NCI-H1417 (cell line): Measurements from ENCODE around the gene TSKU.
"Not testable (repeated sequence)": the region's sequence is repeated elsewhere in the genome, so short reads cannot be mapped to it uniquely, and the experiment has no call there.

Experiments
- DNase-seq, 3 experiments: peaks; one replicate each; lab custom pipeline; 2025; lab: John Stamatoyannopoulos, UW

Gene TSKU

DNA sequence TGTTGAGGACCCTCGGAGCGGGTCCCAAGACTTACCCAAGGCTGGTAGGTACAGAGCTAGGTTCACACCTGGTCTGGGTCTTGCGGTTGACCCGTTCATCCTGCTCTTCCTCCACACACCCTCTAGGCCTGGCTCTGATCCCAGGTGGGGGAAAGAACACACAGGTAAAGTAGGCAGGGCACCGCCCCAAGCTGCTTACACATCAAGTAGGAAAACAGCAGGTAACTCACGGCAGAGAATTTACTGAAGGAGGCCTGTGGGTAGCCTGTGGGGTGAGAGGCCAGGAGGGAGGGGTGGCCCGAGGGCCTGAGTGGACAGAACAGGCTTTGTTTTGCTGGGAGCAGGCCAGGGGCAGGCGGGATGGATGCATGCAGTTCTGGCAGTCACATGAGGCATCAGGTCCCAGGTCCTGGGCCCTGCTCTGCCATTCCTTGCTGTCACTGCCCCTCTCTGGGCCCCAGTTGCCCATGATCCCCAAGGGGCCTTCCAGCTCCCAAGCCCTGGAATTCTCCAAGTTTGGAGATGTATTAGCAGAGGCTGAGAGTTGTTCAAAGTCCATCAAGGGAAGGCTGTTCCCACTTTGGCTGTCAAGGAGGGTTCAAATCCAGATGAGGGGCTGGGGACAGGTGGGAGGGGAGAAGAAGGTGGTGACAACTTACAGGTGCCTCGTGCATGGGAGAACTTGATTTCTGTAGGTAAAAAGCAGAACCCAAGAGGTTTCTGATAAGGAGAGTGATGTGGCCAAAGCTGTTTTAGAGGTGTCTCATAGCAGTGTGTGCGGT, 5.7 kb downstream of the TSKU start:
- no peak for DNase-seq

DNA sequence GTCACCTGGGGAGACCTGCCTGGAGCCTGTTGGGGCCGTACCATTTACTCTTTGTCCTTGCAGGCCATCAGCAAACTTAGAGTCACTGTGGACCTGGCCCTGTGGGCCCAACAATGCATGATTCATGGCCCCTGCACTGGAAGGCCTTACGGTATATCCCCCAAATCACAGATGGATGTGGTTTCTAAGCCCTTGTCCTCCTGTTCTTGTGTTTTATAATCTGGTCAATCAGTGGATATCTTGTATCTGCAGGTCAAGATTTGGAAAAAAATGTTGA, 6.2 kb downstream of the TSKU start:
- no peak for DNase-seq

DNA sequence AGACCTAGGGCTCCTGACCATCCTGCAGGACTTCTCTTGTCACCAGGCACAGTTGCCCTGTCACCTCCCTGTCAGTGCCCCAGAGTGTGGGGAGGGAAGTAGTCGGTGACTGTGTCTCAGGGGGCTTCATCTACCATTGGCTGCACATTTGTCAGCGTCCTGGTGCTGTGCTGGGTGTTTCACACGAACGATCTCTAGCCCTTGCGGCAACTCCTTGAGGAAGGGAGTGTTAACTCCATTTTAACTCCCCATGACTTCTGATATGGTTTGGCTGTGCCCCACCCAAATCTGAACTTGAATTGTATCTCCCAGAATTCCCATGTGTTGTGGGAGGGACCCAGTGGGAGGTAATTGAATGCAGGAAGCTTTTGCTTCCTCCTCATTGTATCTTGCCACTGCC, 7.1 kb downstream of the TSKU start:
- no peak for DNase-seq

DNA sequence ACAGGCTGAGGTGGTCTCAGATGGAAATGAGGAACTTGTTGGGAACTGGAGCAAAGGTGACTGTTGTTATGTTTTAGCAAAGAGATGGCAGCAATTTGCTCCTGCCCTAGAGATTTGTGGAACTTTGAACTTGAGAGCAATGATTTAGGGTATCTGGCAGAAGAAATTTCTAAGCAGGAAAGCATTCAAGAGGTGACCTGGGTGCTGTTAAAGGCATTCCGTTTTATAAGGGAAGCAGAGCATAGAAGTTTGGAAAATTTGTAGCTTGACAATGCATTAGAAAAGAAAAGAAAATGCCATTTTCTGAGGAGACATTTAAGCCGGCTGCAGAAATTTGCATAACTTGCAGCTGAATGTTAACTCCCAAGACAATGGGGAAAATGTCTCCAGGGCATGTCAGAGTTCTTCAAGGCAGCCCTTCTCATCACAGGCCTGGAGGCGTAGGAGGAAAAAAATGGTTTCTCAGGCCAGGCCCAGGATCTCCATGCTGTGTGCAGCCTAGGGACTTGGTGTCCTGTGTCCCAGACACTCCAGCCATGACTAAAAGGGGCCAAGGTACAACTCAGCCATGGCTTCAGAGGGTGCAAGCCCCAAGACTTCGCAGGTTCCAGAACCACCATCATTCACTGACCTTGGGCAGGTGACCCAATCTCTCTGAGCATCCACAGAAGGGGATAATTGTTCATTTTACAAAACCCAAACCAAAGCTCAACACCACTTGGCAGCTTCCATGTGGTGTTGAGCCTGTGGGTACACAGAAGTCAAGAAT, 8.0 kb downstream of the TSKU start:
- DNase-seq: not testable (repeated sequence)

DNA sequence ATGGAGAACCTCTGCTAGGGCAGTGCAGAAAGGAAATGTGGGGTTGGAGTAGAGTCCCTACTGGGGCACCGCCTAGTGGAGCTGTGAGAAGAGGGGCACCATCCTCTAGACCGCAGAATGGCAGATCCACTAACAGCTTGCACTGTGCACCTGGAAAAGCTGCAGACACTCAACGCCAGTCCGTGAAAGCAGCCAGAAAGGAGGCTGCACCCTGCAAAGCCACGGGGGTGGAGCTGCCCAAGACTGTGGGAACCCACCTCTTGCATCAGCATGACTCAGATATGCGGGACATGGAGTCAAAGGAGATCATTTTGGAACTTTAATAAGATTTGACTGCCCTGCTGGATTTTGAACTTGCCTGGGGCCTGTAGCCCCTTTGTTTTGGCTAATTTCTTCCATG, 8.7 kb downstream of the TSKU start:
- DNase-seq: no peak

DNA sequence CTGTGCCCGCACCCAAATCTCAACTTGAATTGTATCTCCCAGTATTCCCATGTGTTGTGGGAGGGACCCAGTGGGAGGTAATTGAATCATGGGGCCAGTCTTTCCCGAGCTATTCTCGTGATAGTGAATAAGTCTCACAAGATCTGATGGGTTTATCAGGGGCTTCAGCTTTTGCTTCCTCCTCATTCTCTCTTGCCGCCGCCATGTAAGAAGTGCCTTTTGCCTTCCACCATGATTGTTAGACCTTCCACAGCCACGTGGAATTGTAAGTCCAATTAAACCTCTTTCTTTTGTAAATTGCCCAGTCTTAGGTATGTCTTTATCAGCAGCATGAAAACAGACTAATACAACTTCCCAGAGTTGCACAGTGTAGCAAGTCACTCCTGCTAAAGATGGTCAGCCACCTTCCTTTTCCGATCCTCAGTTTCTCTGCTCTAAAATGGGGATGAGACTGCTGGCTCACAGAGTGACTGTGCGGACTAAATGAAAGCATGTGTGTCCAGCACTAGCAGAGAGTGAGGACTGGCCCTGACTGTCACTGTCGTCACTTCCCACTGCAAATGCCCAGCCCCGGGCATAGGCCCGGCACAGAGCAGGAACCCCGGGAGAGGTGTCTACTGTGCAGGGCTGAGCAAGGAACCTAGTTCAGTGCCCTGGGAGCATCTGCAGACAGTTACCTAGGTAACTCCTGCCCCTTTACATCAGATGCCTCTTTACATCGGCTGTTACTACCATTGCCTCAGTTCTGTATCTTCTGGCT, 9.5 kb downstream of the TSKU start:
- DNase-seq: no peak

DNA sequence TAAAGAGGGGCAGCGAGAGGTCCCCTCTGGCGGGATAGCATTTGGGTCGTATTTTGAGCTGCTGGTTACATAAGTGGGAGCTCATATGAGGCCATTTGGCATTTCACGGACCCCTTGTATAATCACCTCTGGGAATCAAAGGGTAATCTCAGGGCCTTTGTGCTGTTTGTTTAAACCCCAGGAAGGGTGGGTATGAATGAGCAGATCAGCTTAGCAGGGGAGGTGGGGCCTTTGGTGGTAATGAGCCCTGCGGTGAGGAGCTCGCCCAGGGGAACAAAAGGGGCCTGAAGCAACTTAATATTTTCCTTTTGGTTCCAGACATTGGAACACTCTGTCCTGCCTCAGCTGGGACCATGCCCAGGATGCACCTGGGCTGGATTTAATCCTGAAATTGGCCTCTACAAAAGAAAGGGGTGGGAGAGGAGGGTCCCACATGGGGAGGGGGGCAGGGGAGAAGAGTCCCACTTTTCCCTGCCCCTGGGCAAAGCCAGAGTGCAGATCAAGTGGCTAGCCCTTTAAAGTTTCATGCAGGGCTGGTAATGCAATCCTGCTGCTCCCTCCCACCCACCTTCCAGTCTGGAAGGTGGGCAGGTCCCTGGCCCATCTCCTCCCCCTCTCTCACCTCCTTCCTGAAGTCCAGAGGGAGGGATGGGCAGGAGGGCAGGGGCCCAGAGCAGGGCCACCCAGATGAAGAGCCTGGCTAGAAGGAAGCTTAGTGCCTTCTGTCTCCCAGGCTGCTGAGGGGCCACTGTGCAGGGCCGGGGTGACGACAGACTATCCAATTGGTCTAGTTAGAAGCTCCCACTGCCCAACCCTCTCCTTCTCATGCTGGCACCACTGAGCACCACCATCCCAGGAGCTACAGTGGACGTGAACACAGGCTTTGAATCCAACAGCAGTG, 10.5 kb downstream of the TSKU start:
- DNase-seq: peak in 2 of 3 experiments; percentile 42 to 71

DNA sequence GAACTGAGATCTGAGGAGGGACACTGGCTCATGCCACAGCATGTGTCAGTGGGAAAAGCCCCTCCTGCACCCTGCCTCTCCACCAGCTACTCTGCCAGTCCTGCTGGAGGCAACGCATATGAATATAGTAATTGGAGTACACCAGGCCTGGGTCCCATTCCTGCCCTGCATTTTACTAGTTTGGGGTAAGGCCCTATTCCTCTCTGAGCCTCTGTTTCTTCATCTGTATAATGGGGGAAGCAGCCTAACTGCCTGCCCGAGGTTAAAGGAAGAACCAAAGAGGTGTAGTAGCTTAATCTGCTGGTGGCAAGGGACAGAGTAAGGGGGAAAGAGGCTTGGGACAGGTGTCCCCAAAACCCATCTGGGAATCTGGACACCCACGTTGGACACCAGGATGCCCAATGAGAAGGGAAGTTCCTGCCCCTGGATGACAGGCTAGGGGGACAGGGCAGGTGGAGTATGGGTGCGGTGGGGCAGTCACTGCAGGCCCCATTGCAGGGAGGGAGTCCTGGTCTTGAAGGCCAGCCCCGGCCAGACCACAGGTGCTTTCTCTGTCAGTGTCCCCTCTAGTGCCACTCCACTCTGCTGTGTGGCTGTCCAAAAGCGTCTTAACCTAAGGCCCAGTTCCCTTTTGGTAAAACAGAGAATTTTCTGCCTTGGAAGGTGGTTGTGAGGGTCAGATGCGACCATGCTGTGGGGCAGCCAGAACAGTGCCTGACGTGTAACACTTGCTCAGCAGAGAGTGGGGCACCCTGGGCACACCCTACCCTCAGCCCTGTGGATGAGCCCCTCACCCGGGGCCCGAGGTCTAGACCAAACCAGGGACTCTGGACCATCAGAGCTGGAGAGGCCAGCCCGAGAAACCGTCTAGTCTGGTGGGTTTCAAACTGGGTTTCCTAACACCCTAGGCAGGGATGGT, 11.5 kb downstream of the TSKU start:
- DNase-seq: no peak

DNA sequence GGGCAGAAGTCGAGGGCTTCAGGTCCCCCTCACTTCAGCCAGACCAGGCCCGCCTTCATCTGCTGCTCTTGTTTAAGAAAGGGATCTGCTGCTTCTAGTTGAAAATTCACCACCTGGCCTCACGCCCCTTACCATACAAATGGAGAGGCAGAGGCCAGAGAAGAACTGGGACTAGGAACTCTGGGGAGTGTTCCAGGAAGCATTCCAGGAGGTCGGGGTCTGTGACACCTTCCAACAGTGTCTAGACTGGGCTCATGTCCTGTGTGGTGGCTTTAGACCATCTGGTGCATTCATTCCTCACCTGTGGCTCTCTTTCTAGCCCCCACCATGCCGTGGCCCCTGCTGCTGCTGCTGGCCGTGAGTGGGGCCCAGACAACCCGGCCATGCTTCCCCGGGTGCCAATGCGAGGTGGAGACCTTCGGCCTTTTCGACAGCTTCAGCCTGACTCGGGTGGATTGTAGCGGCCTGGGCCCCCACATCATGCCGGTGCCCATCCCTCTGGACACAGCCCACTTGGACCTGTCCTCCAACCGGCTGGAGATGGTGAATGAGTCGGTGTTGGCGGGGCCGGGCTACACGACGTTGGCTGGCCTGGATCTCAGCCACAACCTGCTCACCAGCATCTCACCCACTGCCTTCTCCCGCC, 12.3 kb downstream of the TSKU start:
- no peak for DNase-seq

DNA sequence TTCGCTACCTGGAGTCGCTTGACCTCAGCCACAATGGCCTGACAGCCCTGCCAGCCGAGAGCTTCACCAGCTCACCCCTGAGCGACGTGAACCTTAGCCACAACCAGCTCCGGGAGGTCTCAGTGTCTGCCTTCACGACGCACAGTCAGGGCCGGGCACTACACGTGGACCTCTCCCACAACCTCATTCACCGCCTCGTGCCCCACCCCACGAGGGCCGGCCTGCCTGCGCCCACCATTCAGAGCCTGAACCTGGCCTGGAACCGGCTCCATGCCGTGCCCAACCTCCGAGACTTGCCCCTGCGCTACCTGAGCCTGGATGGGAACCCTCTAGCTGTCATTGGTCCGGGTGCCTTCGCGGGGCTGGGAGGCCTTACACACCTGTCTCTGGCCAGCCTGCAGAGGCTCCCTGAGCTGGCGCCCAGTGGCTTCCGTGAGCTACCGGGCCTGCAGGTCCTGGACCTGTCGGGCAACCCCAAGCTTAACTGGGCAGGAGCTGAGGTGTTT, 12.8 kb downstream of the TSKU start:
- DNase-seq: no peak

DNA sequence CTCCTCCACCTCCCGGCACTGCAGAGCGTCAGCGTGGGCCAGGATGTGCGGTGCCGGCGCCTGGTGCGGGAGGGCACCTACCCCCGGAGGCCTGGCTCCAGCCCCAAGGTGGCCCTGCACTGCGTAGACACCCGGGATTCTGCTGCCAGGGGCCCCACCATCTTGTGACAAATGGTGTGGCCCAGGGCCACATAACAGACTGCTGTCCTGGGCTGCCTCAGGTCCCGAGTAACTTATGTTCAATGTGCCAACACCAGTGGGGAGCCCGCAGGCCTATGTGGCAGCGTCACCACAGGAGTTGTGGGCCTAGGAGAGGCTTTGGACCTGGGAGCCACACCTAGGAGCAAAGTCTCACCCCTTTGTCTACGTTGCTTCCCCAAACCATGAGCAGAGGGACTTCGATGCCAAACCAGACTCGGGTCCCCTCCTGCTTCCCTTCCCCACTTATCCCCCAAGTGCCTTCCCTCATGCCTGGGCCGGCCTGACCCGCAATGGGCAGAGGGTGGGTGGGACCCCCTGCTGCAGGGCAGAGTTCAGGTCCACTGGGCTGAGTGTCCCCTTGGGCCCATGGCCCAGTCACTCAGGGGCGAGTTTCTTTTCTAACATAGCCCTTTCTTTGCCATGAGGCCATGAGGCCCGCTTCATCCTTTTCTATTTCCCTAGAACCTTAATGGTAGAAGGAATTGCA, 13.5 kb downstream of the TSKU start:
- no peak for DNase-seq

DNA sequence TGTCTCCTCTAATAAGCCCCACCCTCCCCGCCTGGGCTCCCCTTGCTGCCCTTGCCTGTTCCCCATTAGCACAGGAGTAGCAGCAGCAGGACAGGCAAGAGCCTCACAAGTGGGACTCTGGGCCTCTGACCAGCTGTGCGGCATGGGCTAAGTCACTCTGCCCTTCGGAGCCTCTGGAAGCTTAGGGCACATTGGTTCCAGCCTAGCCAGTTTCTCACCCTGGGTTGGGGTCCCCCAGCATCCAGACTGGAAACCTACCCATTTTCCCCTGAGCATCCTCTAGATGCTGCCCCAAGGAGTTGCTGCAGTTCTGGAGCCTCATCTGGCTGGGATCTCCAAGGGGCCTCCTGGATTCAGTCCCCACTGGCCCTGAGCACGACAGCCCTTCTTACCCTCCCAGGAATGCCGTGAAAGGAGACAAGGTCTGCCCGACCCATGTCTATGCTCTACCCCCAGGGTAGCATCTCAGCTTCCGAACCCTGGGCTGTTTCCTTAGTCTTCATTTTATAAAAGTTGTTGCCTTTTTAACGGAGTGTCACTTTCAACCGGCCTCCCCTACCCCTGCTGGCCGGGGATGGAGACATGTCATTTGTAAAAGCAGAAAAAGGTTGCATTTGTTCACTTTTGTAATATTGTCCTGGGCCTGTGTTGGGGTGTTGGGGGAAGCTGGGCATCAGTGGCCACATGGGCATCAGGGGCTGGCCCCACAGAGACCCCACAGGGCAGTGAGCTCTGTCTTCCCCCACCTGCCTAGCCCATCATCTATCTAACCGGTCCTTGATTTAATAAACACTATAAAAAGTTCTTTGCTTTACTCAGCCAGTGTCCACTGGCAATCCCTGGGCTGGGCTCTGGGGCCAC, 14.4 kb downstream of the TSKU start:
- no peak for DNase-seq

DNA sequence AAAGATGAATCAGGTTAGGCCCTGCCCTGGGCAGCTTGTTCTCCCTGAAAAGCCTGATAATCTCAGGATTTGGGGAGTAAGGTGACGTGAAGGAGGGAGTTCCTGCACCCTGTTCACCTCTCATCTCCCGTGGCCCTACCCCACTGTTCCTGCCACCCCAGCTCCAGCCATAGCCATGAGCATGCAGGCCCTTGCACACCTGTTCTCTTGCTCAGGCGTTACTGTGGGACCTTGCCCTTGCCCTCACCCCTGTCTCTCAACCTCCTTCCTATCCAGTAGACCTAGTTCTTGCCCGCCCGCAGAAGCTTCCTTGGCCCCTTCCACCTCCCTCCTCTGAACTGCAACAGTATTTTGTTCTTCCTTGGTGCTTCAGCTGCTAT, 15.0 kb downstream of the TSKU start:
- DNase-seq: no peak

DNA sequence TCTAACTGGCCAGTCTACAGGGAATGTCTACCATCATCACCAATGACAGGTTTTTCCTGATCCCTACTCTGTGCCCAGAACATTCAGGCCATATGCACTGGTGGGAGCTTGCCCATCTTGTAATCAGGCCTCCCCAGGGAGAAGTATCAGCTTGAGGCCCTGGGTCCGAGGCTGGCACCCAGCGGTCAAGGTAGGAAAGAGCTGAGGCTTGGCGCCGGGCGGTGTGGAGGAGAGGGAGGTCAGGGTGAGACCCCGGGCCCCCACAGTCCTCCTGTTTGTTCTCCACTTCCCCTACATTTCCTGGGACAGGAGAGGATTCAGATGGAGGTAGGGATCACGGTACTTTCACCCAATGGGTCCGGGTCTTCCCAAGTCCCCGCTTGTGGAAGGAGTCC, 15.5 kb downstream of the TSKU start:
- DNase-seq: no peak

DNA sequence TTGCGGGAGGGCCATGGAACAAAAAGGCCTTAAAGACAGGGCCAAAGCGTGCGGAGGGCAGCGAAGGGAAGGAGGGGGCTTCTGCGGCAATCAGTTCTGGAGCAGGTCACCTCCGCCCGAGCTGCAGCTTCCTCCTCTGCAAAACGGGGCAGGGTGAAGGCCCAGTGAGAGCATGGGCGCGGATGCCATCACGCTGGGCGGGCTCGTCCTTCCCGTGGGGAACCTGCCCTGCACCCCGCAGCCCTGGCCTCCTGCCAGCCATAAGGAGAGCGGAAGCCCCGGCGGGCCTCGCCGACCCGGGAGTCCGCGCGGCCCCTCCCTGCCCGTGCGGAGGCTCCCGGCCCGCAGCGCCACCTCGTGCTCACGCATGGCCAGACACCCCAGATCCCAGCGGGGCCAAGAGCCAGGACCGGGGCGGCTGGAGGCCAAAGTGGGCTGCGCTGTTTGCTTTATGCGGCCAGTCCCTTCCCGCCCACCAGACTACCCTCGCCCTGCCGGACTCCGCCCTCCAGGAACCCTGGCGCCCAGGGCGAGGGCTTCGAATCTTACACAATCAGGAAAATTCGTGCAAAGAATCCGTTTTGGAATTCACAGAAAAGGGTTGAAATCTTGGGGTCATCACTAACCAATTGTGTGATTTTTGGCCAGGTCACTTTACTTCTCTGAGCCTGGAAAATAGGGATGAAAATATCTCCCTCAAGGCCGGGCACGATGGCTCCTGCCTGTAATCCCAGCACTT, 16.1 kb downstream of the TSKU start:
- peak; percentile 43 to 75 (median 64) for DNase-seq

DNA sequence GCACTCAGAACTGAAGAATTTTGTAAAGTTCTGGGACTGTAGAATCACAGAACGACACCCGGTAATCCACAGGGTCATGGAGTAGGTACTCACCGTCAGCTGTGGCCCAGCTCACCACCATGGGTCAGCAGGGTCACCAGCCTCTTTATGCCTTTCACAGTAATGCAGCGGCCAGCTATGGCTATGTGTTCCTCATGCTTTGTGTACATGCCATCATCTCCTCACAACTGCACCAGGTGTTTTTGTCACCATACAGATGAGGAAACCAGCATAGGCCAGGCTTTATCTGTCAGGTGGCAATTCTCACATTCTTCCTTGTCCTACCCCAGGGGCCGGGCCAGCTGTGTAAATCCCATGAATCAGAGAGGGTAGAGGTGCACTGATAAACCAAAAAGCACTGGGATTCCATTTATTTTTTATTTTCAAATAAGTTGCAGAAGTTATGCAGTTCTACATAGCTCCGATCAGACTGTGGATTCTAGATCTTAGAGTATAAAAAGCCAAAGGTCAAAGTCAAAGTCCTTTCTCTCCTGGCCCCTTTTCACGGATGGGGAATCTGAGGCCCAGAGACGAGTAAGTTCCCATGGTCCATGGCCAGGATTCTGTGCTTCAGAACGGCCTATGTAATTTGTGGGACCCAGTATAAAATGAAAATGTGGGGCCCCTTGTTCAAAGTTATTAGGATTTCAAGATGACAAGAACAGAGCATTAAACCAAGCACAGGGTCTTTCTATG, 17.5 kb downstream of the TSKU start:
- no peak for DNase-seq

DNA sequence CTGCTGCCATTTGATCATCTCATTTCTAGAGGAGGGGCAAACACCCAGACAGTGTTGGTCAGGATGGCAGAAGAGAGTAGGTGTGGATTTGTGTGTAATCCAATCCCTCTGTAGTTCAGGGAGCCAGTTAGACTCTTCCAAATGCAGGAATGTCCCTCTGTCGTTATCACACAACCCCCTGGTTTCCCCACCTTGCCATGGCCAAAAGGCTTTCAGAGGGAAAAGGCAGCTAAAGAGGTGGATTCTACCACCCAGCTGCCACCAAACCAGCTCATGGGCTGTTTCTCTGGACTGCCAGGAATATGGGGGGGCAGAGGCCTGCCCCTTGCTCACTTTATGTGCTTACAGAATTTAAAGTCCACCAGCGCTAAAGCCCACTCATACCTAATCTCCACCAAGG, 18.1 kb downstream of the TSKU start:
- no peak for DNase-seq
